Mesodermal cell (in vitro differentiated cells): ENCODE measurements around the gene TNFRSF19.

ENCODE experiments used
- H3K27ac ChIP-seq: 2 replicates; pipeline ENCODE4 v1.7.0; 2013; ENCODE audit warnings: mild to moderate bottlenecking, low read depth, low read length, moderate library complexity; ENCODE audit not compliant: severe bottlenecking
- H3K36me3 ChIP-seq: 2 replicates; pipeline ENCODE4 v1.7.1; 2013; ENCODE audit warnings: mild to moderate bottlenecking, low read length, moderate library complexity; ENCODE audit not compliant: control insufficient read depth, insufficient read depth
- H3K4me1 ChIP-seq: one replicate; pipeline ENCODE4 v1.7.1; 2013; ENCODE audit warnings: mild to moderate bottlenecking, low read length; ENCODE audit not compliant: insufficient read depth, control insufficient read depth, poor library complexity, severe bottlenecking
- H3K4me3 ChIP-seq: 2 replicates; pipeline ENCODE4 v1.7.0; 2013; ENCODE audit warnings: low read length, control low read depth, mild to moderate bottlenecking; ENCODE audit not compliant: insufficient read depth, poor library complexity, severe bottlenecking; ENCODE audit errors: extremely low read depth
- H3K9me3 ChIP-seq: 2 replicates; pipeline ENCODE4 v1.7.1; 2013; ENCODE audit warnings: mild to moderate bottlenecking, low read length, moderate library complexity; ENCODE audit not compliant: control insufficient read depth
- WGBS, 2 experiments: methylation state at CpG; one replicate each; pipeline ENCODE4 v1.1.5; 2013; ENCODE audit warnings: missing lambda C conversion rate in 2 of 2; ENCODE audit not compliant: insufficient coverage in 2 of 2; 5-methylcytosine and 5-hydroxymethylcytosine counted together

TNFRSF19 gene

GRCh38 chr13:23687614-23688013 is 117.4 kb downstream of the TNFRSF19 start:
- WGBS, 2 experiments = 100% methylated on average over 1 of the region's 5 CpGs

GRCh38 chr13:23688336-23688735 is 118.1 kb downstream of the TNFRSF19 start:
- Histone ChIP-seq H3K9me3 (peaks cover 21% of the 10 kb centered on the region), H3K36me3 (no peaks in the 10 kb centered on the region), H3K27ac (no peak overlapping the region), H3K4me1 (no peaks in the 10 kb centered on the region), H3K4me3 (no peak overlapping the region)
- 83% methylated on average over 1 of the region's 3 CpGs; no CpG with 5 or more reads in 1 of the 2 experiments for WGBS, 2 experiments

More at GRCh38 chr13:23687614-23688013, 117.4 kb downstream of the TNFRSF19 start:
- Histone ChIP-seq H3K4me1 (no peaks in the 10 kb centered on the region), H3K36me3 (no peaks in the 10 kb centered on the region), H3K9me3 (peaks cover 21% of the 10 kb centered on the region), H3K4me3 (no peak overlapping the region), H3K27ac (no peak overlapping the region)

- no peak overlapping the region for H3K4me3 ChIP-seq
- H3K36me3 ChIP-seq = no peaks in the 10 kb centered on the region
- no peak overlapping the region for H3K27ac ChIP-seq
- 92% methylated on average over 2 of the region's 3 CpGs; no CpG with 5 or more reads in 1 of the 2 experiments for WGBS, 2 experiments
- peaks cover 11% of the 10 kb centered on the region for H3K9me3 ChIP-seq
- H3K4me1 ChIP-seq = no peaks in the 10 kb centered on the region
Measured at GRCh38 chr13:23690668-23691067, 120.5 kb downstream of the TNFRSF19 start.

- H3K9me3 ChIP-seq = no peaks in the 10 kb centered on the region
- peaks cover 7% of the 10 kb centered on the region for H3K4me1 ChIP-seq
- H3K4me3 ChIP-seq = no peak overlapping the region
- H3K36me3 ChIP-seq = no peaks in the 10 kb centered on the region
- no peak overlapping the region for H3K27ac ChIP-seq
- no CpG with 5 or more reads among the region's 3 CpGs for WGBS, 2 experiments
Measured at GRCh38 chr13:23692816-23693215, 122.6 kb downstream of the TNFRSF19 start.

- 94 to 95% methylated on average over 17 to 28 of the region's 28 CpGs for WGBS, 2 experiments
- H3K4me1 ChIP-seq = peaks cover 7% of the 10 kb centered on the region
- no peak overlapping the region for H3K4me3 ChIP-seq
- H3K9me3 ChIP-seq = no peaks in the 10 kb centered on the region
- no peaks in the 10 kb centered on the region for H3K36me3 ChIP-seq
- no peak overlapping the region for H3K27ac ChIP-seq
Measured at GRCh38 chr13:23695196-23695595, 125.0 kb downstream of the TNFRSF19 start.

- Histone ChIP-seq H3K27ac (no peak overlapping the region), H3K4me3 (no peak overlapping the region), H3K36me3 (no peaks in the 10 kb centered on the region), H3K9me3 (no peaks in the 10 kb centered on the region), H3K4me1 (peaks cover 7% of the 10 kb centered on the region)
- 94 to 95% methylated on average over 35 to 42 of the region's 46 CpGs for WGBS, 2 experiments
Measured at GRCh38 chr13:23695711-23696464, 125.7 kb downstream of the TNFRSF19 start.

GRCh38 chr13:23696610-23697009 is 126.4 kb downstream of the TNFRSF19 start:
- WGBS, 2 experiments = 50 to 61% methylated on average over 4 of the region's 5 CpGs
- H3K27ac ChIP-seq = no peak overlapping the region

GRCh38 chr13:23697772-23698313 is 127.6 kb downstream of the TNFRSF19 start:
- no peaks in the 10 kb centered on the region for H3K9me3 ChIP-seq
- WGBS, 2 experiments = no CpG with 5 or more reads among the region's 1 CpG
- no peak overlapping the region for H3K4me3 ChIP-seq
- H3K4me1 ChIP-seq = peaks cover 7% of the 10 kb centered on the region
- H3K36me3 ChIP-seq = no peaks in the 10 kb centered on the region
- H3K27ac ChIP-seq = no peak overlapping the region

More at GRCh38 chr13:23696610-23697009, 126.4 kb downstream of the TNFRSF19 start:
- Histone ChIP-seq H3K9me3 (no peaks in the 10 kb centered on the region), H3K4me3 (no peak overlapping the region), H3K4me1 (peaks cover 7% of the 10 kb centered on the region), H3K36me3 (no peaks in the 10 kb centered on the region)

- Histone ChIP-seq H3K4me3 (no peak overlapping the region), H3K36me3 (no peaks in the 10 kb centered on the region), H3K27ac (no peak overlapping the region), H3K4me1 (peaks cover 7% of the 10 kb centered on the region), H3K9me3 (no peaks in the 10 kb centered on the region)
- WGBS, 2 experiments = 85 to 98% methylated on average over 2 of the region's 2 CpGs
Measured at GRCh38 chr13:23699271-23699670, 129.1 kb downstream of the TNFRSF19 start.

- Histone ChIP-seq H3K9me3 (no peaks in the 10 kb centered on the region), H3K4me1 (peaks cover 4% of the 10 kb centered on the region), H3K27ac (no peak overlapping the region), H3K4me3 (no peak overlapping the region), H3K36me3 (no peaks in the 10 kb centered on the region)
- WGBS, 2 experiments = 96 to 100% methylated on average over 2 to 4 of the region's 5 CpGs
Measured at GRCh38 chr13:23701186-23701585, 131.0 kb downstream of the TNFRSF19 start.

GRCh38 chr13:23701636-23702035 is 131.4 kb downstream of the TNFRSF19 start:
- WGBS, 2 experiments = 90% methylated on average over 8 to 10 of the region's 12 CpGs
- H3K4me3 ChIP-seq = no peak overlapping the region
- no peak overlapping the region for H3K27ac ChIP-seq
- no peaks in the 10 kb centered on the region for H3K9me3 ChIP-seq
- H3K4me1 ChIP-seq = no peaks in the 10 kb centered on the region
- H3K36me3 ChIP-seq = no peaks in the 10 kb centered on the region
